GM18951 (cell line): ENCODE measurements around the gene SLC30A2.

ENCODE experiments used
- POLR2A ChIP-seq: IDR thresholded peaks from 4 replicates; pipeline ENCODE4 v1.6.1; 2011; ENCODE audit warnings: mild to moderate bottlenecking; ENCODE audit not compliant: insufficient read length, insufficient read depth; ENCODE audit errors: extremely low read depth
- in situ Hi-C: fragments of 300-500 bp; cut with MboI; formaldehyde crosslinking; loops from one replicate; pipeline ENCODE4 v1.12.0; 2022; ENCODE audit warnings: low sequenced_read_pairs, mixed read lengths, inconsistent platforms; ENCODE audit not compliant: unreplicated experiment

SLC30A2 gene

GRCh38 chr1:26020941-26021646 lies 24.8 kb downstream of the SLC30A2 start:
- in situ Hi-C loops, result no loop called here

GRCh38 chr1:26020330-26020768 lies 25.6 kb downstream of the SLC30A2 start:
- no peak for TF ChIP-seq POLR2A
- in situ Hi-C loops, result no loop called here

More at GRCh38 chr1:26020941-26021646, 24.8 kb downstream of the SLC30A2 start:
- TF ChIP-seq POLR2A, result no peak

GRCh38 chr1:26019641-26020315 lies 26.1 kb downstream of the SLC30A2 start:
- no peak for TF ChIP-seq POLR2A
- in situ Hi-C loops, result no loop called here

DNA sequence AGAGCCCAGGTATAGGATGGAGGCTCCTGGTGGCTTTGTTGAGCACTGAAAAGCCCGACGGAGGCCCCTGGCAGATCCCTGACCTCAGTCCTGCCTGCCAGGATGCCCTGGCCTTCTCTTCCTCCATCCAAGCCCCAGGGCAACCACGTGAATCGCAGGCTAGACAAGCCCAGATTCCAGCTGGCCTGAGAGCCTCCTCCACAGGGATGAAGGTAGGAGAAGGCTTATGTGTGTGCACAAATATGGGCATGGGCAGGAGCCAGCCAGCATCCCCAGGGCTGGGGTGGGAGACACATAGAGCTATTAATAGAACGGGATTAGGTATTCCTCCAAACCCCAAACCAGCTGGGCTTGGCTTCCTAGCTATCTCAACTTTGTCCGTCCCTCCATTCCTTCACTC lies 28.3 kb downstream of the SLC30A2 start:
- no peak for TF ChIP-seq POLR2A
- in situ Hi-C loops, result no loop called here

GRCh38 chr1:26016953-26017545 lies 28.9 kb downstream of the SLC30A2 start:
- no peak for TF ChIP-seq POLR2A
- in situ Hi-C loops, result no loop called here

DNA sequence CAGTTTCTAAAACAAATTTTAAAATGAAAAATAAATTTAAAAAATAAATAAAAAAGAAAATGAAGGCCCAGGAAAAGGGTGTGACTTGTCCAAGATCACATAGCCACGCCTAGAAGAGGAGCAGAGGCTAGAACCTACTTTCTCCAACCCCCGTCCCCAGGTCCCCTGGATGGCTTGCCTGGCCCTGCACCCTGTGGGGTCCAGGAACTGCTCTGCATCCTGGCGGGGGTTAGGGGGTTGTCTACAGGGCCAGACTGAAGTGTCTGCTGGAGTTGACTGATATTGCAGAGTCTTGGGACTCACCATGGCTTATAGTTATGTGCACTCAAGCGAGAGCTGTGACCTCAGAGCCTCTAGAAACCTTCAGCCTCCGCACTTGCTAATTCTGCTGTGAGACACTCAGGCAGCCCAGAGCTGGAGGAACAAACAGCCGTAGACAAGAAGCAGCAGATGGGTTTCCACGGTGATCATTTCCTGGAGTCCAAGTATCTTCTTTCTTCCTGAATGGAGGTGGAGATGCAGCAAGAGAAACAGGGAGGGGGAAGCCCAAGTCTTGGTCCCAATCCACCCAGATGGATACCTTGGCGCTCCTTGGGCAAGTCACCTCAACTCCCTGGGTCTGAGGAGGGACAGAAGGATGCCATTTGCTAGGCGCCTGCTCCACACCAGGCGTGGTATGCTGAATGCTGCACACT lies 29.5 kb downstream of the SLC30A2 start:
- in situ Hi-C loops, result no loop called here

GRCh38 chr1:26015358-26015757 lies 30.6 kb downstream of the SLC30A2 start:
- in situ Hi-C loops, result no loop called here

More for the DNA sequence above, 29.5 kb downstream of the SLC30A2 start:
- TF ChIP-seq POLR2A, result no peak

DNA sequence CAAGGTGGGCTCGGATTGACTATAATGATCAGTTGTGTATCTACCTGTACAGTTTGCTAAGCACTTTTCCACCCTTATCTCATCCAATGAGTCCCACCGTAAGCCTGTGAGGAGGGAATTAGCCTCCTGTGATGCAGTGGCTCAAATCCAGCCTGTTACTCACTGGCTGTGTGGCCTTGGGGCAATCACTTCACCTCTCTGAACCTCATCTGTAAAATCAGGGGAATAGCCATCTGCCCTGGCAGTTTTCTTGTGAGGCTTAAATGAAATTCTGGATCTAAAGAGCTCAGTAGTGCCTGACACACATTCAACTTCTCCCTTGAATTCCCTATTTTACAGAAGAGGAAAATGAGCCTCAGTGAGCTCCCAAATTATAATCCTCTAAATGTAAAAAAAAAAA lies 31.7 kb downstream of the SLC30A2 start:
- in situ Hi-C loops, result no loop called here
- no peak for TF ChIP-seq POLR2A

More at GRCh38 chr1:26015358-26015757, 30.6 kb downstream of the SLC30A2 start:
- no peak for TF ChIP-seq POLR2A

GRCh38 chr1:26012864-26013263 lies 33.1 kb downstream of the SLC30A2 start:
- TF ChIP-seq POLR2A, result no peak
- in situ Hi-C loops, result no loop called here

DNA sequence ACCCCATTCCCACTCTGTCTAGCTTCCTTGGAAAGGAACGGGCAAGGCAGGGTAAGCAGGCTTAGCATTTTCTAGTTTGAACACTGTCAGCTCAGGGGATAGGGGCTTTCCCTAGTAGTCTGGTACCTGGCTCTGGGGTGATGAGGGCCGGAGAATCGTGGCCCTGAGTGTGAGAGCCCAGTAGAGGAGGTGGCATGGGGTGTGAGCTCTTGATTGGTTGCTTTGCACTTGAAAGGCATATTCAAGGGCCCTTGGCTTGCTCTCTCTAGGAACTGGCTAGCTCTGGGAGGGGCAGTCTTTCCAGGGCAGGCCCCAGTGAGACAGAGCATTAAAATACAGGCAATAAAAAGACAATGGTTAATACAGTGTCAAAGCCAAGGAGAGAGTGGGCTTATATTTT lies 35.1 kb downstream of the SLC30A2 start:
- TF ChIP-seq POLR2A, result no peak
- in situ Hi-C loops, result no loop called here

DNA sequence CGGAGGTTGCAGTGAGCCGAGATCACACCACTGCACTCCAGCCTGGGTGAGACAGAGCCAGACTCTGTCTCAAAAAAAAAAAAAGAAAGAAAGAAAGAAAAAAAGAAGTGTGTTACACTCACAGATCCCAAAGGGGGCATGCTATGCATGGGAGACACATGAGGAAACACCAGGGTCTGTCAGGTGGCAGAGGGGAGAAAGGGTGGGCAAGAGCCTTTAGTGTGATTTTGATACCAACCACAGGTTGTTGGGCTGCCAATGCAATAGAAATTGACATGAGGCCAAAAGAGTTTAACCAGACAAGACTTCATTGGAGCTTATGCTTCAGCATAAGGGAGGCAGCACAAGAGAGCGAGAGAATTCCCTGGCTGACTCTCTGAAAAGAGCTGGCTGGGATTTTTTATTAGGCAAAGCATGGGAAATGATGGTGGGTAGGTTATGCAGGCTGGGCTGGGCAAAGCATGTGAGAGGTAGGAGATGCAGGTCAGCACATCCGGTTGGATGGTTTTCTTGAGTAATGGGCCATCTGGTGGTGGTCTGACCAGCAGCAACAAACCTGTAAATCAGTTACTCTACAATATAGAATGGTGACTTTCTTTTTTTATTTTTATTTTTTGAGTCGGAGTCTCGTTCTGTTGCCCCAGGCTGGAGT lies 36.0 kb downstream of the SLC30A2 start:
- no peak for TF ChIP-seq POLR2A
- in situ Hi-C loops, result no loop called here

- in situ Hi-C loops, result no loop called here
- no peak for TF ChIP-seq POLR2A
Observed at GRCh38 chr1:26006710-26007109, 39.2 kb downstream of the SLC30A2 start.
